DLD1 (cell line): ENCODE results near the gene RPL37A.

ENCODE experiments used
- in situ Hi-C: cut with HindIII; loops from 2 replicates; pipeline ENCODE4 v1.10.0; 2017; ENCODE audit warnings: low sequenced_read_pairs

The RPL37A gene

GRCh38 chr2:216545359-216545758 lies 46.7 kb downstream of the RPL37A start:
- in situ Hi-C loops, result no loop called here

GRCh38 chr2:216546241-216546640 lies 47.6 kb downstream of the RPL37A start:
- in situ Hi-C loops, result no loop called here

GRCh38 chr2:216546641-216547403 lies 48.2 kb downstream of the RPL37A start:
- in situ Hi-C loops, result no loop called here

- in situ Hi-C loops, result no loop called here
These were observed 50.3 kb downstream of the RPL37A start for GRCh38 chr2:216548901-216549331.

GRCh38 chr2:216549926-216550690 lies 51.5 kb downstream of the RPL37A start:
- in situ Hi-C loops, result no loop called here

GRCh38 chr2:216551234-216552068 lies 52.8 kb downstream of the RPL37A start:
- in situ Hi-C loops, result no loop called here

GRCh38 chr2:216553093-216553478 lies 54.4 kb downstream of the RPL37A start:
- in situ Hi-C loops, result no loop called here
